Hematopoietic multipotent progenitor cell treated with erythropoietin and hydrocortisone succinate and interleukin-3 and kit ligand, for 8 days (in vitro differentiated cells): ENCODE measurements around the gene ALK.

ENCODE experiments used
- DNase-seq: peaks from one replicate; pipeline ENCODE4 v3.0.0-alpha.2; 2015

Gene ALK

DNA sequence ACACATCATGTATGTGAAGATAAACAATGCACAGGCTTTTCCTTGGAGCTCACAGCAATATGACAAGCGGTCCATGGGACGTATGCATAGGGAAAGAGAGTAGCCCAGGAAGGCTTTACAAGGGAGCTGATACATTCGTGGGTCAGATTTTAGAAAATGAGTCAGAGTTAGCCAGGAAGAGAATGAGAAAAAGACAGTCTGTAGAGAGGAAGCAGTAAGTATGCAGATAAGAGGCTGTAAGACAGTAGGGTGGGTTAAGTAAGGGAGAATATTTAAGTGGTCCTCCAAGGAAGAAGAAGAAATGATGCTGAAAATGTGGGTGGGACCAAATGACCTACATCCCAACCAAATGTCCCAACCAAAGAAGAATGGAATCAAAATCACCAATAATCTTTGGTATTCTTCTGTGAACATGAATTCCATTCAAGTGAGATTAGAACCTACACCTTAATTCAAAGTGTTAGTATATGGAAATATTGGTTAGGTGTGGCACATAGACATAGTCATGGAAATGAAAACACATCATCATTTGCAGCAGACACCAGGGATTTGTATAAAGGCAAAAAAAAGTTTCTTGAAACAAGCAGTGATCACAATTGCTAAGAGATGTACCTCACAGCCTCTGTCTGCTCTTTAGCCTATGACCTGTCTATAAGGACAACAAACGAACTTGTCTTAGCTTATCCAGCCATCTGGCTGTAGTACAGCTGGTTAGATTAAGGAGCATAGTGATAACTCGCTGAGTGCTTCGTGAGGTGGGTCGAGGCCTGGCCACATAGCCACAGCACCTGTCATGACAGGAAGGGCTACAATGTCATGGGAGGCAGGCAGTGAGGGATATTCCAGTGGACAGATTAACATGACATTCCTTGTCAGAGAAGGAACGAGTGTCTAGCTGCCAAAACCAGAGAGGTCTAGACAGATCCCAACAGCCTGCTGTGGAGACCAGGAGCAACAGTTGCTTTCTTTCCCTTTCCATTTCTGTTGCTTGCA is 133.6 kb downstream of the ALK start:
- no peak for DNase-seq

DNA sequence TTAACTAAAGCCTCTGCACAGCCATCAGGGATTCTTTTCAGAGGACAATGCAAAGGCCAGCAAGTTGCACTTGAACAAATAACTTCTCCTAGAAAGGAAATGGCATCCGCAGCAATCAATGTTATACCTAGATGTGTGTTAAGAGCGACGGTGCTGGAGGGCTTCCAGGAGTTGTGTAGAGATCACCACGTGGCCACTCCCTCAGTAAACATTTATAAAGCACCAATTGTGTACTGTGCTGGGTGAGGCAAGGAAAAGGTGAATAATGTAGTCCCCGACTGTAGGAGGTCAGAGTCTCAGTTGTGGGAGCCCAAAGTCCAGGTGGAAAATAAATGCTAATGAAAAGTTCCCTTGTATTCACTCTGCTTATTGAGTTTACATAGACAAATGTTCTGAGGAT is 135.0 kb downstream of the ALK start:
- DNase-seq, result no peak

DNA sequence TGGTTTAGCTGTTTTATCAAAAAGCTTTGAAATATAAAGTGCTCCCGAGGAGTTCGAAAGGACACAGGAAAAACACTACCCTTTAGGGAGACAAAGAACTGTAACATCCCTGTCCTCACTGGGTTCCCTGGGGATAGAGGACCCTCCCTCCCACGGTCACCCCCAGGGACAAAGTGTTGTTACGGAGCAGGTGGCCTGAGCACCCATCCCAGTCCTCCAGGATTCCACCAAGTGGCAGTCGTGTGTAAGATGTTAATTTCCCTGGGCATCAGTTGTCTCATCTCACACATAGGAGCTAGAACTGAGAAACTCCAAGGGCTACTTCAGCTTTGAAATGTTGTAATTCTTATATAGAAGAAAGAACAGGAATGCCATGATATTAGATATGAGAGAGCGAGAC is 137.7 kb downstream of the ALK start:
- DNase-seq, result no peak

DNA sequence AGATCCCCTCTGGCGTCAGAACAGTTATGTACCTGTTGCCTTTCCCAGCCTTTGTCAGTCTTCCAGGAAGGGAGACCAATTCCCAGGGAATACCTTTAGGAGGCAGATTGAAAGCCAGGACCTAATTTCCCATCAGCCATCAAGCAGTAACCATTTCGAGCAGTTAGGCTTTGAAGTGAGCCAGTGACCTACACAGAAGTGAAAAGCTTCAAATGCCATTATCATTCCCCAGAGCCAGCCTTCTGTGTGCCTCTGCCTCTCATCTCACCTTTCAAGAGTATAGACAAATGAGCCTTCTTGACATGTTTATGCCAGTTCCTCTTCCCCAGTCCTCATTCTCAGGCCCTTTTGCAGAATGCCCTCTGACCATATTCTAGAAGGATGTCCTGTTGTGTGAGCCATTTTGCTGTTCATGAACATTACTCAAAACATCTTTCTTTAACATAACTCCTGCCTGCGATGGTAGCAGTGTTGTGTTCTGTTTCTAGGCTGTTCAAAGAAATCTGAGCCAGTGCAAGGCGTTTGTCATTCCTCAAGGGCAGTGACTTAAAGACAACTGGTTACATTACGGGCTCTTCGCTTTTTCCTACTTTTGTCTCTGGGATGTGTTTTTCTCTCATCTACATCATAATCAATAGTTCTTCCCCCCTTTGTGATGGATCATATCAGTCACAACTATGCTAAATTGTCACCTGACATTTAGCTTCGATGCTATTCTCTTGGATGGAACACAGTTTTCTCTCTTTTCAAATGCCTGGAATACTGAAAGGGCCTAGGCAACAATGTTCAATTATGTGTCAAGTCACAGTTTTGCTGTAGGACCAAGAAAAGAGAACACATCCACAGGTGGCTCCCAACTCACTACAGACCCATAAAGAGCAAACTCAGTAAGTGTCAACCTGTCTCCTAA is 138.6 kb downstream of the ALK start:
- no peak for DNase-seq

DNA sequence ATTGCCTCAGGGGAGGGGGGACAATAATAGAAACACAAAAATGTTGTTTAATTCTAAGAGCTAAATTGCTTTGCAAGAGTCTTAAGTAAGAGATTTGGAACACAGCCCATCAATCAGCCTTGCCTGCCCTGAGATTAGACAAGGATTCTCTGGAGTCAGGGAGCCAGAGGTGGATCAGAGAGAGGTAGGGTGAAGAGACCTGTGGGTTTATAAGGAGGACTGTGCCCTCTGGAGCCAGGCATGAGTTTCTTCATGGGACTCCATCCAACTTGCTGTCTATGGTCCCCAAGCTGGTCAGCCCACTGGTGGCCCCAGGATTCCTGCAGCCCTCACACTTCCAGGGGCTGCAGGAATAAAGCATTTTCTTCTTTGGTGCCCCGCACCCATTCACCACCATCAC is 139.3 kb downstream of the ALK start:
- no peak for DNase-seq

DNA sequence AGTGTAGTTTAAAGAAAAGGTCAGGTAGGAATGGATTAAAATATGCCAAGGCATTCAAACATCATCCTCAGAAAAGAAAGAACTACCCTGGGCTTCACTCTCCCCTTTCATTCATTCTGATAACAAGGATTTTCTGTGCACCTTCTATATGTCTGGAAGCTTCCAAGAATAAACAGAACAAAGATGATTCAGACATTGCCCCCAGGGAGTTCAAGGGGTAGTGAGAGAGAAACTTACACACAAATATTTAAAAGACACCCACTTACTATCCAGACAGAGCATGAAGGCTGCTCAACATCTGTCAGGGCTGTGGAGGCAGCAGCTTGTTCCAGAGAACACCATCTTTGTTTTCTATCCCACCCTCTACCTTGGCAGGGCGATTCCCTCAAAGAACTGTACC is 140.5 kb downstream of the ALK start:
- DNase-seq, result no peak

DNA sequence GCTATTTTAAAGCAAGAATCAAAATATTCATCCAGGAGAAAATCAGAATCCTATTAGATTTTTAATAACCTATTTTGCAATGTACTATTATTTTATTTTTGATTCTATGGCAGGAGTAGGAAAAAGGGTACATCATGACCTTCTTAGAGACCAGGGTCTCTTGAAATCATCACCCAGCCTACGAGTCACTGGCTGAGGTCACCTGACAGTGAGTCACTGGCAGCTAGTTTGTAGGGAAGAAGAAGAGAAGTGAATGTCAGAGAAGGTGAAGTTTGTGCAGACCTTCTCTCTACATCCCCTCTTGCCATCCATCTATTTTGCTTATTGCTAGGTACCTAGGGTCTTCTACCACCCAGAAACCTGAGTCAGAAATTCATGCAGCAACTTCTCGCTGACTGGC is 144.2 kb downstream of the ALK start:
- no peak for DNase-seq

DNA sequence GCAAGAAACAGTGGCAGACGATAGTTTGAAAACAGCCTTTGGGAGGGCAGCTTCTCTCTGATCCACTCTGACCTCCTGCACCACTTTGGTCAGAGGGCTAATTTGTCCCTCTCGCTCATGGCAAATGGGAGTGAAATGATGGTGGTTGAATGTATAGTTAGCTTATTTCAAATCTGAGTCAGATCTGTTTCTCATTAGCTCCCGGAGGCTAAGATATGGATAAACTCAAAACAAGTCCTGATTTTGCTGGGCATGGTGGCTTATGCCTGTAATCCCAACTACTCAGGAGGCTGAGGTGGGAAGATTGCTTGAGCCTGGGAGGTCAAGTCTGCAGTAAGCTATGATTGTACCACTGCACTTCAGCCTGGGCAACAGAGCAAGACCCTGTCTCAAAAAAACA is 145.0 kb downstream of the ALK start:
- no peak for DNase-seq

DNA sequence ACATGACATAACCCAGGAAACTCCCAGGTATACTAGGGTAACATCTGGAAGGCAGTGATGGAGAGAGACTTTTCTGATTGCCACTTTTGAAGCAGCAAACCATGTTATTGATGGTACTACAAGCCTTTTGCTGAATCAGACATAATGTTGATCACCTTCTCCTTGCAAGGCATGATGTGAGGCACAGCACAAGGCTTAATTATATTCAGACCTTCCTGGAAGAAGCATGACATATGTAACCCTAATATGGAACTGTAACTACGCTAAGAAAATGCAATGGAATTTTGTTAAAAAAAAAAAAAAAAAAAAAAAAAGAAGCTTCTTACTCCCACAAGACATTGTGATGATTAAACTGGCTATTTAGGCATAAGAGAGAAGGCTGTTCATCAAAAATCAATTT is 145.4 kb downstream of the ALK start:
- no peak for DNase-seq

DNA sequence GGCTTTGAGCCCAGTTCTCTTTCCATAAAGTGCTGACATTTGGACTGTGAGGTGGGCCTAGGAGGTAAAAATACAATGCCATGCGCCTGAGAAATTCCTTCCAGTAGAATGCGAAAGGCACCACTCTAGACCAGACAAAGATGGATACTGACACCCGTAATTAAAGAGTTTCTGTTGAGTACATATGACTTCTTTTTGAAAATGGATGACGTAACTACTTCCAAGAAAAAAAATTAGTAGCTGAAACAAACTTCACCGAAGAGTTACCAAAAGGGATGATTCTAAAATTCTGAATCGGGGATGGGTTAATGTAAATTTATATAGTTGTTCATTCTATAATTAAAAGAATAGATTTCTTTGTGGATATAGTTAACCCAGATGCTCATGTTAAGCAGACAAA is 146.8 kb downstream of the ALK start:
- no peak for DNase-seq

DNA sequence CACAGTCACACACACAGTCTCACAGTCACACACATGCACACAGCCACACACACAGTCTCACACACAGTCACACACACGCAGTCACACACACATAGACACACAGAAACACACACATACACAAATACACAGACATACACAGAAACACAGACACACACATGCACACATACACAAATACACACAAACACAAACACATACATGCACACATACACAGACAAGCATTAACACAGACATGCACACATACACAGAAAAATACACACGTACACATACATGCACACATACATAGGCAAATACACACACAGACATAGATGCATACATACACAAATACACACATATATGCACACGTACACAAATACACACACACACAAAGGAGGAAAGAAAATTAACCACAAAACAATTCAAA is 150.5 kb downstream of the ALK start:
- DNase-seq, result no peak

DNA sequence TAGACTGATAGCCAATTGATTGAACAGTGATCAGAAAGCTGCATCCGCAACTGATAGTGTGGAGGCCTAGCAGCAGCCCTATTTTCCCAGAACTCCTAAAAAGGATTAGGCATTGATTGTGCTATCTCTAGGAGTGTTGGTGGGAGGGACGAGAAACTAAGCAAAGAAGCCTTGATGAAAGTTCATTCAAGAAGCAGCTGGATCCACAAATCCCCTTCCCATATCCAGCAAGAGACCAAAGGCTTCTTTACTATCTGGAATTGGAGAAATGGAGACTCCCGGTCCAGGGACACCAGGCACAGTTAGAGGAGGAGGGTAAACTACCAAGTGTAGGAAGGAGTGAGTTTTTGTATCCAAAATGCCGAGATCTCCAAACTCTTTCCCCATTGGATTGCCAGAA is 151.5 kb downstream of the ALK start:
- no peak for DNase-seq

DNA sequence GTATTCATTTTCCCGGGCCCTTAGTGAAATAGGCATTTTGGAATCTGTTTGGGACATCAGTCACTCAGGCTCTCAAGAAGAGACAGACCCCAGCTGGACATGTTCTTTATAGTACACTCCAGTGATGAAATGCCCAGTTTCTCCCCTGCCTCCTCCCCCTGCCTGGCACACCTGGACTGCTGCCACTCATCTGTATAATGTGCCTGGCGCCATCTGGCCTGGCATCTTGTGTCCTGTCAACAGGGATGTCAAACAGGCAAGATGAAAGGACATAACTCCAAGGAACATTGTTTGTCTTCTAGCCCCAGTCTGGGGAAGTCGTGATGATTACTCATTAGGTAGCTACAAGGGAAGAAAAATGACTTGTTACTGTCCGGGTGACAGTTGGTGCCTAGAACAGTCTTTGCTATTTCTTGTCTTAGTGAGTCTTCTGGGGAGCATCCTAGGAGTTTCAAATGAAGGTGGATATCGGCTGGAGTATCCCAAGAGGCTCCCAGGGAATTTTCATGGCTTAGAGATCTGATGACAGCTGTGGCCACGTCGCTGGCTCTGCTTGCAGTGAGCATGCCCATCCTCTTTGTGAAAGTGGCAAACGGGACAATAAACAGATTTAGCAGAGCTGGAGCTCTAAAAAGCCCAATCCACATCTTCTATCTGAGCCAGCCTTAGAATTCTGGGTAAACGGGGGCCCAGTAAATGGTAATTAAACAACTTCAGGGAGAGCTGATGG is 153.6 kb downstream of the ALK start:
- no peak for DNase-seq

DNA sequence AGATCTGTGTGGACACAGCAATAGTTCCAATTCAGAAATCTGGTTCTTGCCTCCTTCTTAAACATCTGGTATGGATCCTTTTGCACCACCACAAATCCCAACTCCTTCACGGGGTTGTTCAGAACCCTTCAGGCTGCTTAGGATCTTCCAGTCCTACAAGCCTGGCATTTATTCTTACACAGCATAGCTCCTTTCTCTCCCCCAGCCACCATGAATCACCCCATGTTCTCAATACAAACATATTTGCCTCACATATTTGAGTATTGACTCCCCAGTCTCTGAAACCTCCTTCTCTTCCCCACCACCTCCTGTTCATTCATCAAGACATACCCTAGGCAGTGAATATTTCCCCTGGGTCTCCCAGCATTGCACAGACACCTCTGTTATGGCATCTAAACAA is 155.2 kb downstream of the ALK start:
- DNase-seq, result no peak

DNA sequence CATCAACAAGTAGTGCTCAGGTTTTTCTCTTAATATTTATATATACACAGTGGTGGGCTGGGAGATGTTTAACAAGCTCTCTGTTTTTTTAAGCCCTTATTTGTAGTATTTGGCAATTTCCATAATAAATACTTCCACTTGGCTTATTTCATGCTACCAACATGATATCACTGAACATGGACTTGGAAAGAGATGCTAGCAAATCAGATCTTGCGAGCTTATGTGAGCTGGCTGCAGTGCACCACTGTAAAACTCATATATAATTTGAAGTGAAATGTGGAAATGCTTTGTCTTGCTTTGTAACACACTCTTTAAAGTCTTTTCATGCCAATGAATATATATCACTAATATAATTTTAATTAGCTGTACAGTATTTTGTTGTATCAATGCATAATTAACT is 155.7 kb downstream of the ALK start:
- no peak for DNase-seq

DNA sequence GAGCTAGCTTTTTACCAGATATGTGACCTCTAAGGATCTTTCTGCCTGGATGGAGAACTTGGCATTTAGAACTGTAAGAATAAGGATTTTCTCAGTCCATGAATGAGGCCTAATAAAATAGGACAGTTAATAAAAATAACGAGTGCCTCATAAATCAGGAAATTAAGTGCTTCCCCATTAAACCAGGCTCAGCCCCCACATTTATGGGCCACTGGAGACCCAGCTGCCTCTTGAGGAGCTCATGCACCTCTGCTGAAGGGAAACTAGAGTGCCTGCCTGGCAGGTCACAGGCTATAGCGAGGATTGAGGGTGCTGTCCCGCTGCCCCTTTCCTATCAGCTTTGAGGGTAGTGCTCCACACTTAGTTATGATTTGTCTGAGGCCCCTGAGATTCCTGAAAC is 158.0 kb downstream of the ALK start:
- no peak for DNase-seq

DNA sequence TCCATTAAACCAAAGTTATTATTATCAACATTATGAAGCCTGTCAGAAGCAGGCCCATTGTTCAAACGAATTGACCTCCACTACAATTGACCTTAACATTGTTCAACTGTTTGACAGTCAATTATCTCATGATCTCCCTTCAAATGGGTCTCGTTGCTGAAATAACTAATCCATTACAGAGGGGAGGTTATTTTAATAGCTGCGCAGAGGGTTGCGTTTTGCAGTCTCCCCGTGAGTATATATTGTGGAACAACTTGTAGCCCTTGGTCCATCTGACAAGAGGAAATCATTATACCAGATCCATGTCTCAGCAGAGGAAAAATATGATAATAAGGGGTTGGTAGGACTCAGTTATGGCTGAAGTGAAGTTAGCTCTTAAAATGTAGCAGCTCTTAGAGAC is 159.1 kb downstream of the ALK start:
- no peak for DNase-seq

DNA sequence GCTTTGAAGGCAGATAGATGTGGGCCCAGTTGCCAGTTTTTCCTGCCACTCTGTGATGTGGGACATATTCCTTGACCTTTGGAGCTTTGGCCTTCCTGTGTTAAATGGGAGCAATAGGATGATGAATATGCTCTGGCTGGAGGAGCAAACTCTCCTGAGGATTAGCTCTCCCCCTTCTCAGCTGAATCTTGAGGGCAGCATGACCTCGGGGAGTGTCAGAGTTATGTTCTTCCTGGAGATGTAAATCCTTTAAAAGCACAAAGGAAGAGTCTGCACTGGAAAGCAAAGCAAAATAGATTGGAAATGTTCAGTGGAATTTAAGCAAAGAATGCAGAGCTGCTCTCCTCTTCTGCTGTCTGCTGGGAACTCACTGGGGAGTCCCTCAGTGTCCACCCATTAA is 160.1 kb downstream of the ALK start:
- no peak for DNase-seq

DNA sequence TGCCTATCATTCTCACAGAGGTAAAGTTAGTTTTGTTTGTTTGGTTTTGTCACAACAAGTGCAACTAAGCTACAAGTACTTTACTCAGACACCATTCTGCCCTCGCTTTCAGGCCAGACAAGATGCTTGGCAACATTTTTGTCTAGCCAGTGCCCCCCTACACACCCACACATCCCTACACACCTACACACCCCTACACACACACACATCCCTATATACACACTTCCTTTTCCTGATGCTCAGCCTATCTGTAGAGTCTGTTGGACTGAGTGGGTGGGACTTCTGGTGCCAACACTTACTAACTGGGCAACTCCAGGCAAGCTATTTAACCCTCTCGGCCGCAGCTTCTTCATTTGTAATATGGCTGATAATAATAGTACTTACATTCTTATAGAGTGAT is 161.4 kb downstream of the ALK start:
- DNase-seq, result no peak

DNA sequence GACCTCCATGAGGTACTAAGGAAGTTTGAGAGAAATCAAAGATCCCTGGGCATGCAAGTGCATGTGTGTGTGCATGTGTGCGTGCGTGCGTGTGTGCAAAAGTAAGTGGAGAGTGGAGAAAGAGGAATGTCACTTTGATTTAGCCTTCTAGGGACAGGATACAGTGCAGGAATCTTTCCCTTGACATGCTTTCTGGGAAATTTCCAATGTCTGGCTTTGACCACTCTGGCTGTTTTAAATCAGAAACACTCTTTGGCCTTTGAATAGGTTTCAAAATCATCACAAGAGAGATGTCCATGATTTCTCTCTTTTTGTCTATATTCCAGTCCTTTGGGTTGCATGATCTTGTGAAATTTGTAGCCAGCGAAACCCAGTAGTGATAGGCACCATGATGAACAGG is 162.0 kb downstream of the ALK start:
- DNase-seq, result no peak

DNA sequence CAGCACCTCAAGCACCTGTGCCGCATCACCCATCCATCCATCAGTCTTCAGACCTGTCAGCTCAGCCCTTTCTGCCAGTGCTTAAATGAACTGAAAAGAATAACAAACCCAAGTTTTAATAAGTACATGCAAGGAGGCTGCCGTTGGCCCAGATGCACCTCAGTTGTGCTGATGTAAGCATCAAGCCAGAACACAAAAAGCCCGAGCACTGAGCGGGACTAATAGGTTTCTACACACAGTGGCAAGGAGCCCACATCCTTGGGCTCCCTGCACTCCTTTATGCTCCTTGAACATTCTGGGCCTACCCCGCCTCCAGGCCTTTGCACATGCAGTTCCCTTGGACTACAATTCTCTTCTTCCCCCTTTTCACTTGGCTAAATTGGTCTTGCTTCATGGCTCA is 165.6 kb downstream of the ALK start:
- no peak for DNase-seq

DNA sequence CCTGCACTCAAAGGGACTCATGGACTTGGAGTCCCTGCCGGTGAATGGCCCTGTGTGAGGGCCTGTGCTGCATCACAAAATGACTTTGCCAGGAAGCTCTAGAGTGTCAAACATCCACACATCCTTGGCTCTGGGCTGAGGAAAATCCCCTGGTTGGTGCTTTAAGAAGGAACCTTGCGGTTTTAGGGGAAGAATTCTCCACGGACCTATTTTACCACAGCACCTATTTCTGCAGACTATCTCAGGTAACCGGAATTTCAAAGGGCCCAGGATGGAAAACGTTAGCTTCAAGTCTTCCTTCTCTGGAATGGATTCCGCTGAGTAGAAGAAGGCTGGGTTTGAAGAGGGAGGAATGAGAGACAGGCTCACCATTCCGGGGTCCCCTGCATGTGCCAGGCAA is 166.2 kb downstream of the ALK start:
- no peak for DNase-seq
